Astrocyte (in vitro differentiated cells and primary cell): ENCODE results near the gene CCDC85B. TPM values are rescaled to one million over a fixed set of nuclear protein-coding genes. Genes with fewer than 3 reads are reported as not detected.

Experiments used
- DNase-seq: peaks from one replicate; pipeline ENCODE4 v3.0.0-alpha.2; 2010; ENCODE audit warnings: low read depth
- FAIRE-seq: peaks from 2 replicates; lab custom pipeline; 2011; peaks lifted over from hg19 to GRCh38; lab: Jason Lieb, UNC
- H2AFZ ChIP-seq: 2 replicates; pipeline ENCODE4 v1.6.0; 2012; ENCODE audit warnings: low read depth, low read length, inconsistent platforms
- H3K27ac ChIP-seq: 2 replicates; pipeline ENCODE4 v1.5.1; 2011; ENCODE audit warnings: low read depth, low read length, inconsistent platforms
- H3K27me3 ChIP-seq: 2 replicates; pipeline ENCODE4 v1.6.0; 2011; ENCODE audit warnings: low read length, inconsistent platforms; ENCODE audit not compliant: insufficient read depth
- H3K36me3 ChIP-seq: 2 replicates; pipeline ENCODE4 v1.5.1; 2011; ENCODE audit warnings: low read length, inconsistent platforms; ENCODE audit not compliant: insufficient read depth
- H3K4me1 ChIP-seq: 2 replicates; pipeline ENCODE4 v1.5.1; 2011; ENCODE audit warnings: low read length, inconsistent platforms; ENCODE audit not compliant: insufficient read depth
- H3K4me2 ChIP-seq: 2 replicates; pipeline ENCODE4 v1.6.0; 2012; ENCODE audit warnings: low read length, inconsistent platforms
- H3K4me3 ChIP-seq: 2 replicates; pipeline ENCODE4 v1.5.1; 2011; ENCODE audit warnings: low read depth, mild to moderate bottlenecking, low read length, inconsistent platforms; ENCODE audit not compliant: insufficient read depth
- H3K79me2 ChIP-seq: 2 replicates; pipeline ENCODE4 v1.6.0; 2012; ENCODE audit warnings: mild to moderate bottlenecking, low read length, inconsistent platforms; ENCODE audit not compliant: insufficient read depth
- H3K9ac ChIP-seq: 2 replicates; pipeline ENCODE4 v1.6.0; 2012; ENCODE audit warnings: mild to moderate bottlenecking, low read length, inconsistent platforms
- H3K9me3 ChIP-seq: 2 replicates; pipeline ENCODE4 v1.5.1; 2012; ENCODE audit warnings: low read depth, mild to moderate bottlenecking, low read length, inconsistent platforms; ENCODE audit not compliant: insufficient read depth
- H4K20me1 ChIP-seq: 2 replicates; pipeline ENCODE4 v1.6.0; 2012; ENCODE audit warnings: low read length, inconsistent platforms; ENCODE audit not compliant: insufficient read depth
- H3K27ac Mint-ChIP-seq: one replicate; pipeline ENCODE4 v1.8.0; 2021; ENCODE audit warnings: mild to moderate bottlenecking, mixed read lengths; ENCODE audit not compliant: unreplicated experiment
- H3K27me3 Mint-ChIP-seq: one replicate; pipeline ENCODE4 v1.8.0; 2021; ENCODE audit warnings: low read depth, mixed read lengths; ENCODE audit not compliant: unreplicated experiment
- H3K36me3 Mint-ChIP-seq: one replicate; pipeline ENCODE4 v1.8.0; 2021; ENCODE audit warnings: low read depth, mixed read lengths; ENCODE audit not compliant: unreplicated experiment
- H3K4me1 Mint-ChIP-seq: one replicate; pipeline ENCODE4 v1.8.0; 2021; ENCODE audit warnings: low read depth, mixed read lengths; ENCODE audit not compliant: unreplicated experiment
- H3K4me3 Mint-ChIP-seq: one replicate; pipeline ENCODE4 v1.8.0; 2021; ENCODE audit warnings: mild to moderate bottlenecking, moderate library complexity, mixed read lengths; ENCODE audit not compliant: unreplicated experiment
- H3K9me3 Mint-ChIP-seq: one replicate; pipeline ENCODE4 v1.8.0; 2021; ENCODE audit warnings: mild to moderate bottlenecking, mixed read lengths; ENCODE audit not compliant: unreplicated experiment
- CTCF ChIP-seq: IDR thresholded peaks from 2 replicates; pipeline ENCODE4 v1.5.1; 2011; ENCODE audit warnings: low read depth, mild to moderate bottlenecking, inconsistent platforms, low read length, moderate library complexity; ENCODE audit not compliant: insufficient read depth
- EZH2 ChIP-seq: IDR thresholded peaks from 2 replicates; pipeline ENCODE4 v1.6.1; 2012; ENCODE audit warnings: mild to moderate bottlenecking, low read length, inconsistent platforms; ENCODE audit not compliant: insufficient read depth
- total RNA-seq: library from RNA; stranded (reverse); gene quantifications from 2 replicates; pipeline ENCODE4 v1.2.1, GENCODE V29; 2021

CCDC85B gene
- total RNA-seq, 1 donor from 2014 or later, result 31.4 TPM

- peaks cover 48% of the 10 kb centered on the region for H3K4me1 ChIP-seq
- H3K4me3 Mint-ChIP-seq, result peak within 1 kb of the TSS; percentile 99
- no peak for TF ChIP-seq CTCF
- no peak for FAIRE-seq
- no peaks in the 10 kb centered on the region for H3K27me3 Mint-ChIP-seq
- H3K9me3 ChIP-seq, result no peaks in the 10 kb centered on the region
- peak within 1 kb of the TSS; percentile 89 for H3K9ac ChIP-seq
- H3K79me2 ChIP-seq, result peaks cover 76% of the 10 kb centered on the region
- H3K27ac ChIP-seq, result peak within 1 kb of the TSS; percentile 75
- H3K4me2 ChIP-seq, result peak within 1 kb of the TSS; percentile 96
- no peaks in the 10 kb centered on the region for H3K9me3 Mint-ChIP-seq
- H3K27ac Mint-ChIP-seq, result peak within 1 kb of the TSS; percentile 99
- H3K36me3 Mint-ChIP-seq, result peaks cover 33% of the 10 kb centered on the region
- peak within 1 kb of the TSS; percentile 7 for H2AFZ ChIP-seq
- H3K4me1 Mint-ChIP-seq, result peaks cover 39% of the 10 kb centered on the region
- H4K20me1 ChIP-seq, result peaks cover 62% of the 10 kb centered on the region
- peak within 1 kb of the TSS; percentile 98 for H3K4me3 ChIP-seq
- peaks cover 38% of the 10 kb centered on the region for H3K36me3 ChIP-seq
- H3K27me3 ChIP-seq, result no peaks in the 10 kb centered on the region
- peak; percentile 92 for DNase-seq
Measured at GRCh38 chr11:65857853-65858680, 32.4 kb upstream of the CCDC85B start, which contains the start of gene CFL1. CFL1 (minus strand) TSS chr11:65858180; CDS start chr11:65858099, 81 bp downstream.

GRCh38 chr11:65858681-65859087, 31.8 kb upstream of the CCDC85B start:
- Histone ChIP-seq H3K4me3 (peak overlapping the region; percentile 98), H3K4me2 (peak overlapping the region; percentile 96), H3K36me3 (peaks cover 38% of the 10 kb centered on the region), H3K9me3 (no peaks in the 10 kb centered on the region), H4K20me1 (peaks cover 62% of the 10 kb centered on the region), H3K9ac (peak overlapping the region; percentile 89), H3K4me1 (peaks cover 48% of the 10 kb centered on the region), H3K27me3 (no peaks in the 10 kb centered on the region), H2AFZ (peak overlapping the region; percentile 7), H3K27ac (peak overlapping the region; percentile 65), H3K79me2 (peaks cover 76% of the 10 kb centered on the region)
- H3K36me3 Mint-ChIP-seq, result peaks cover 29% of the 10 kb centered on the region
- H3K4me1 Mint-ChIP-seq, result peaks cover 38% of the 10 kb centered on the region
- H3K27me3 Mint-ChIP-seq, result no peaks in the 10 kb centered on the region
- DNase-seq (no peak), FAIRE-seq (no peak)
- TF ChIP-seq EZH2 (no peak), CTCF (no peak)
- H3K9me3 Mint-ChIP-seq, result no peaks in the 10 kb centered on the region
- H3K4me3 Mint-ChIP-seq, result peak overlapping the region; percentile 96
- peak overlapping the region; percentile 99 for H3K27ac Mint-ChIP-seq
